Left lobe of liver (tissue), 2 donors: ENCODE results near the gene NUDT13. TPM values are rescaled to one million over a fixed set of nuclear protein-coding genes. Genes with fewer than 3 reads are reported as not detected.

Experiments
- ATAC-seq: fragments of 200-7000 bp; cut with Tn5 transposase; one replicate; pipeline ENCODE4 v1.9.1; 2020; ENCODE audit warnings: mild to moderate bottlenecking, moderate library complexity
- DNase-seq: peaks from one replicate; pipeline ENCODE4 v3.0.0-alpha.2; 2020; ENCODE audit warnings: low spot score
- total RNA-seq: library from RNA; stranded (reverse); gene quantifications from one replicate; pipeline ENCODE4 v1.2.1, GENCODE V29; 2021
- donor health status: DM: no; HTN: no; CAD: no; lungs with moderate emphysema.
- donor health status: DM: no; HTN: yes; CAD: no.

NUDT13 gene
- 2.7 TPM for total RNA-seq

DNA sequence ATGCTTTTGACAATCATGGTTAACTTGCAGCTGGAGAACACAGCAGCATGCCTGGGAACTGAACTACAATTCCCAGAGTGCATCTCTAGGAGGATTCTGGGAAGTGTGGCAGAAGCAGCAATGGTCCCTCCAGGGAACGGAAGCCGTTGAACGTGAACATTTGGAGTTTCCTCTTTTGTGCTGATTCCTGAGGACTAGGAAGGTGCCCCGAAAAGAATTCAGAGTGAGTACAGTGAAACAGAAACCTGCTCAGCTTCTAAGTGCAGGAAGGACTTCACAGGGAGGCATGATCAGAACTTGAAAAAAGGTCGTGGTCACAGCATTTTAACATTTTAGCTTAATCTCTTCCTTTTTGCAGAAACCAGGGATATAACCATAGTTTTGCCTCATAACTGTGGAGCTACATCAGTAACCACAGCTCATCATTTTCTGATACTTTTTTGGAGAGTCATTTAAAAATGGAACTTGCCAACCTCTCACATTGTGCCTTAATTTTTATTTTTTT, at the start of gene NUDT13:
Gene NUDT13, plus strand, starts transcription at position 111 of the 505 bp plus-strand sequence. CDS start 3,911 bp downstream, outside the sequence.
- ATAC-seq (peak; percentile 98), DNase-seq (peak; percentile 80)

- ATAC-seq = peak; percentile 89
- no peak for DNase-seq
Observed at GRCh38 chr10:73060738-73061635, 49.3 kb upstream of the NUDT13 start.

DNA sequence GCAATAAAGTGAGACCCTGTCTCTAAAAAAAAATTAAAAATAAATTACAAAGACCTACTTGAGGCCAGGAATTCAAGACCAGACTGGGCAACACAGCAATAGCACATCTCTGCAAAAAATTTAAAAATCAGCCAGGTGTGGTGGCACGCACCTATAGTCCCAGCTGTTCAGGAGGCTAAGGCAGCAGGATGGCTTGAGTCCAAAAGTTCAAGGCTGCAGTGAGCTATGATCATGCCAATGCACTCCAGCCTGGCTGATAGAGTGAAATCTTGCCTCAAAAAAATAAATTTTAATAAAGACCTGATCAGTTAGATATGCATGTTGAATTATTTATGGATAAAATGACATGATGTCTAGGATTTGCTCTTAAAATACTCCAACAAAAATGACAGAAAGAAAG, 48.5 kb upstream of the NUDT13 start:
- ATAC-seq (peak; percentile 31), DNase-seq (no peak)

- ATAC-seq = no peak
- no peak for DNase-seq
Observed at GRCh38 chr10:73065441-73065840, 44.8 kb upstream of the NUDT13 start.

DNA sequence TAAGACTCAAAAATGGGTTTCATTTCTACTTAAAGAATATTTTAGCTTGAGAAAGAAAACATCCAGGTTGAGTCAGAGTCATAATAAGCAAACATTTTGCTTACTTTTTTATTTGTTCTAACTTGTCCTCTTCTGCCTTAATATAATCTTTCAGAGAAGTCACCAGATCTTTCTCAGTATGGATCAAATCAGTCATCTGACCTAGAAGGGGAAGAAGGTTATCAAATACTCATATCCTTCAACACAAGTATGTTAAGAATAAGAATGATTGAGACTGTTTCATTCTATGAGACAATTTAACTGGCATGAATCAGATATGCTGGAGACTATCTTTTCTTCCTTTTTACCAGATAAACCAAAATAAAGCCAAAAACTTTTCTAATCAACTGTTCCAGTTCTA, 36.6 kb upstream of the NUDT13 start:
- no peak for ATAC-seq
- DNase-seq = no peak

- no peak for DNase-seq
- ATAC-seq = no peak
Observed at GRCh38 chr10:73075829-73076228, 34.4 kb upstream of the NUDT13 start.

DNA sequence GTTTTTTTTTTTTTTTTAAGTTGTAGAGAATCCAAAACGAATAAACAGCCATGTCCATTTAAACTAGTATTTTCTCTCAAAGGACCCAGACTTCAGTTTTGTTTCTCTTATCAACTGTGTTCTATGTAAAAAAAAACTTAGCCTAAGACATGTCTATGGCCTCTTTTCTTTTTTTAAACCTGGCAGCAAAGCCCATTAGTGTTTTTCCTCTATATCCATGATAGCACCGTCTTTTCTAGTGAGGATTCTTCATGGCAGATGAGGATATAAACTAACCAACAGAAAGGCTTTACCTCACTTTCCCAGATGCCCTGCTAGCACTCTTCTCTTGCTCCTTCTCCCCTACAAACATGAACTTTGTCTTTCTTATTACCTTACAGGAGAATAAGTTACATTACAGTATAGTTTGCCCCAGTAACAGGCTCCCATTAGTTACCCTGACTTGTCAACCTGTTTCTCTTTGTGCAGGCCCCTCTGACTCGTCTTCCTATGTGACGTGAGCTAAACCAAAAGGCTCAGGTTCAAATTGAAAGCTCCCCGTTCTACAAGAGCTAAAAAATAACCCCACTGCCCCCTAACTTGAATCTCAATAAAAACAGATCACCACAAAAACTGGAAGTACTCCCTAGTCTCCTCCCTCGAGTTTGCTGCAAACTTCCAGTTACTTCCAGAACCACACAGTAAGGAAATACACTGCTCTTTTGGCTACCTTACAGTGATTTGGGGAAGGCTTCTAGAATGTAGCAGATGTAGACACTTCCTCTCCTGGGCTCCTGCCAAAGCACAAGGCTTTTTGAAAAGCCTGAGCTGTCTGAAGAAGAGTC, 33.7 kb upstream of the NUDT13 start:
- DNase-seq = peak; percentile 55
- ATAC-seq = peak; percentile 82

GRCh38 chr10:73079779-73080541, 30.3 kb upstream of the NUDT13 start:
- no peak for ATAC-seq
- DNase-seq = no peak

GRCh38 chr10:73083221-73083620, 27.0 kb upstream of the NUDT13 start:
- ATAC-seq = no peak
- DNase-seq = no peak

GRCh38 chr10:73084209-73084608, 26.0 kb upstream of the NUDT13 start:
- no peak for ATAC-seq
- DNase-seq = no peak

DNA sequence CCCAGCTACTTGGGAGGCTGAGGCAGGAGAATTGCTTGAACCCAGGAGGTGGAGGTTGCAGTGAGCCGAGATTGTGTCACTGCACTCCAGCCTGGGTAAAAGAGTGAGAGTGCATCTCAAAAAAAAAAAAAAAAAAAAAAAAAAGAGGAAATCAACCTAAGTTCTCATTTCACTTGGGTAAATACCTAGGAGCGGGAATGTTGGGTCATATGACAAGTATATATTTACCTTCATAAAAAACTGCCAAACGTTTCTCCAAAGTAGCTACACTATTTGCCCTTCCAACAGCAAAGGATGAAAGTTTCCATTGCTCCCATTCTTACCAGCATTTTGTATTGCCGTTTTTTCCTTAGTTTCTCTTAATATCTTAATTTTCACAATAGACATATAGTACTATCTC, 23.4 kb upstream of the NUDT13 start:
- ATAC-seq (peak; percentile 46), DNase-seq (no peak)

- ATAC-seq (no peak), DNase-seq (no peak)
Observed at GRCh38 chr10:73088304-73088703, 22.0 kb upstream of the NUDT13 start.

GRCh38 chr10:73092830-73093229, 17.4 kb upstream of the NUDT13 start:
- ATAC-seq (no peak), DNase-seq (no peak)

- DNase-seq (no peak), ATAC-seq (no peak)
Observed at GRCh38 chr10:73093922-73094850, 16.1 kb upstream of the NUDT13 start.

- DNase-seq (no peak), ATAC-seq (no peak)
Observed at GRCh38 chr10:73094986-73095480, 15.2 kb upstream of the NUDT13 start.

DNA sequence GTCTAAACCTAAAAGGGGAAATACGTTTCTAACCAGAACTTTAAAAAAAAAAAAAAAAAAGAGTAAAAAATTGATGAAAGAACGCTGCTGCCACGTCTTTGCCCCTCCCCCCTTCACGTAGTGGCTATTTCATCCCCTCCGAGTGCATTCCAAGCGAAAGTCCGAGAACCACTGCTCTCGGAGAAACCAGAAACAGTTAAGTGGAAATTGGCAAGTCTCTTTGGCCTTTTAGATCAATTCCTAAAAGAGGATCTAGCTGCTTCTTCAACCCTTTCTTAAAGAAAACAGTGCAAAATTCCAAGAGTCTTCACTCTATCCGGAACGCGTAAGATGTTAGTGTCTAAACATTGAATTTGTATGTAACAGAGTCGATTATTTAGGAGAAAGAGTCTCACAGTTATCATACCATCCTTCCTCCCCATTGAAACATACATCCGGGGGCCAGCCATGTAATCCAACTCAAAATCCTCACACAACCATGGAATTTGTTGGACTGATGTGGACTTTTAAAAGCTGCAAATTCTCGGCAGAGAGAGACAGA, 14.7 kb upstream of the NUDT13 start:
- ATAC-seq (no peak), DNase-seq (no peak)

- DNase-seq = peak; percentile 71
- ATAC-seq = peak; percentile 62
Observed at GRCh38 chr10:73096041-73096448, 14.2 kb upstream of the NUDT13 start.

- DNase-seq (peak; percentile 100), ATAC-seq (peak; percentile 93)
Observed at GRCh38 chr10:73096449-73097304, 13.6 kb upstream of the NUDT13 start, which contains the start of gene P4HA1. Gene P4HA1, minus strand, starts transcription at chr10:73096866. Its CDS starts 21,983 bp downstream, at chr10:73074883.
